OCI-LY1 (cell line): ENCODE measurements around the gene ADD1.

Experiments
- H2AFZ ChIP-seq: fragments of 200-600 bp; sonication (generic), shearing (Covaris generic); 2 replicates; pipeline ENCODE4 v1.6.0; 2014; ENCODE audit warnings: antibody characterized with exemption, mild to moderate bottlenecking, low read length
- H3F3A ChIP-seq: fragments of 200-600 bp; sonication (generic), shearing (Covaris generic); 2 replicates; pipeline ENCODE4 v1.6.0; 2014; ENCODE audit warnings: mild to moderate bottlenecking, antibody characterized with exemption, low read length, moderate library complexity; ENCODE audit not compliant: insufficient read depth
- H3K27ac ChIP-seq: fragments of 200-600 bp; sonication (generic); 2 replicates; pipeline ENCODE4 v1.5.1; 2014; ENCODE audit warnings: low read length, mixed run types, mild to moderate bottlenecking, low read depth; ENCODE audit not compliant: poor library complexity, severe bottlenecking
- H3K27me3 ChIP-seq: fragments of 200-600 bp; sonication (generic); 2 replicates; pipeline ENCODE4 v1.6.0; 2014; ENCODE audit warnings: antibody characterized with exemption, mild to moderate bottlenecking, low read length, moderate library complexity; ENCODE audit not compliant: insufficient read depth
- H3K36me3 ChIP-seq: fragments of 200-600 bp; sonication (generic); 2 replicates; pipeline ENCODE4 v1.6.1; 2014; ENCODE audit warnings: mild to moderate bottlenecking, antibody characterized with exemption, low read length, moderate library complexity, mixed read lengths; ENCODE audit not compliant: insufficient read depth
- H3K4me1 ChIP-seq: fragments of 200-600 bp; sonication (generic); 2 replicates; pipeline ENCODE4 v1.5.1; 2014; ENCODE audit warnings: mild to moderate bottlenecking, low read length, moderate library complexity; ENCODE audit not compliant: insufficient read depth, severe bottlenecking
- H3K4me2 ChIP-seq: fragments of 200-600 bp; sonication (generic), shearing (Covaris generic); 2 replicates; pipeline ENCODE4 v1.6.1; 2014; ENCODE audit warnings: low read length
- H3K4me3 ChIP-seq: fragments of 200-600 bp; sonication (generic); 2 replicates; pipeline ENCODE4 v1.5.1; 2014; ENCODE audit warnings: low read length, low read depth, mild to moderate bottlenecking, mixed read lengths; ENCODE audit not compliant: poor library complexity, severe bottlenecking
- H3K79me2 ChIP-seq: fragments of 200-600 bp; shearing (Covaris generic); 2 replicates; pipeline ENCODE4 v1.6.1; 2016; ENCODE audit warnings: mixed run types, low read length, mixed read lengths; ENCODE audit not compliant: insufficient read depth
- H3K9ac ChIP-seq: fragments of 200-600 bp; sonication (generic), shearing (Covaris generic); 2 replicates; pipeline ENCODE4 v1.6.1; 2014; ENCODE audit warnings: mild to moderate bottlenecking, low read length, mixed read lengths
- H3K9me2 ChIP-seq: fragments of 200-600 bp; sonication (generic), shearing (Covaris generic); 2 replicates; pipeline ENCODE4 v1.6.1; 2014; ENCODE audit warnings: low read depth, mild to moderate bottlenecking, low read length, mixed read lengths
- H3K9me3 ChIP-seq: fragments of 200-600 bp; shearing (Covaris generic); 2 replicates; pipeline ENCODE4 v1.6.1; 2014; ENCODE audit warnings: low read length, mixed read lengths
- H4K20me1 ChIP-seq: fragments of 200-600 bp; sonication (generic), shearing (Covaris generic); 2 replicates; pipeline ENCODE4 v1.6.0; 2016; ENCODE audit warnings: mild to moderate bottlenecking, low read length; ENCODE audit not compliant: insufficient read depth
- CTCF ChIP-seq: fragments of 200-600 bp; sonication (generic), shearing (Covaris generic); IDR thresholded peaks from 2 replicates; pipeline ENCODE4 v1.5.1; 2017; ENCODE audit warnings: mild to moderate bottlenecking, antibody characterized with exemption, low read length, moderate library complexity, mixed read lengths
- EZH2 ChIP-seq: fragments of 200-600 bp; sonication (generic), shearing (Covaris generic); IDR thresholded peaks from 2 replicates; pipeline ENCODE4 v1.8.0; 2017; ENCODE audit warnings: borderline replicate concordance, mixed run types, mild to moderate bottlenecking, antibody characterized with exemption, low read length, moderate library complexity, mixed read lengths

The ADD1 gene

GRCh38 chr4:2839060-2839459 is 4.6 kb upstream of the ADD1 start:
- Histone ChIP-seq H3K27me3 (no peaks in the 10 kb centered on the region), H3K9me3 (no peaks in the 10 kb centered on the region; the same call in 1 of the 2 replicates), H3K9me2 (no peaks in the 10 kb centered on the region), H3K27ac (no peak overlapping the region), H3K4me3 (no peak overlapping the region), H4K20me1 (no peaks in the 10 kb centered on the region), H3K4me2 (peak overlapping the region; percentile 57; the same call in 1 of the 2 replicates), H3K36me3 (no peaks in the 10 kb centered on the region), H3K4me1 (peaks cover 22% of the 10 kb centered on the region), H3K79me2 (no peaks in the 10 kb centered on the region), H3F3A (no peaks in the 10 kb centered on the region), H2AFZ (no peak overlapping the region), H3K9ac (no peak overlapping the region)
- TF ChIP-seq CTCF (no peak), EZH2 (no peak)

GRCh38 chr4:2842687-2843262 is 869 bp upstream of the ADD1 start:
- H3K4me1 ChIP-seq = peaks cover 24% of the 10 kb centered on the region
- no peaks in the 10 kb centered on the region for H3F3A ChIP-seq
- no peaks in the 10 kb centered on the region for H3K9me2 ChIP-seq
- no peaks in the 10 kb centered on the region for H3K36me3 ChIP-seq
- H3K9ac ChIP-seq = peak overlapping the region; percentile 75
- no peaks in the 10 kb centered on the region for H4K20me1 ChIP-seq
- H3K27ac ChIP-seq = no peak overlapping the region
- H3K9me3 ChIP-seq = no peaks in the 10 kb centered on the region; the same call in 1 of the 2 replicates
- H3K4me2 ChIP-seq = peak overlapping the region; percentile 71
- H3K4me3 ChIP-seq = peak overlapping the region; percentile 74
- TF ChIP-seq EZH2 = no peak
- no peak for TF ChIP-seq CTCF
- no peaks in the 10 kb centered on the region for H3K27me3 ChIP-seq
- no peak overlapping the region for H2AFZ ChIP-seq
- H3K79me2 ChIP-seq = no peaks in the 10 kb centered on the region

- H3K4me3 ChIP-seq = peak overlapping the region; percentile 74
- no peak for TF ChIP-seq CTCF
- no peak for TF ChIP-seq EZH2
- H2AFZ ChIP-seq = no peak overlapping the region
- no peak overlapping the region for H3K27ac ChIP-seq
- no peaks in the 10 kb centered on the region for H3K27me3 ChIP-seq
- no peaks in the 10 kb centered on the region; the same call in 1 of the 2 replicates for H3K9me3 ChIP-seq
- no peaks in the 10 kb centered on the region for H3F3A ChIP-seq
- no peaks in the 10 kb centered on the region for H3K9me2 ChIP-seq
- H3K36me3 ChIP-seq = no peaks in the 10 kb centered on the region
- peak overlapping the region; percentile 85 for H3K4me2 ChIP-seq
- H3K79me2 ChIP-seq = no peaks in the 10 kb centered on the region
- peaks cover 12% of the 10 kb centered on the region for H3K4me1 ChIP-seq
- H4K20me1 ChIP-seq = no peaks in the 10 kb centered on the region
- H3K9ac ChIP-seq = peak overlapping the region; percentile 75
Observed at GRCh38 chr4:2843941-2844584, 419 bp downstream of the ADD1 start.
